GM06990 (cell line): ENCODE results near the gene PRKCI.
"Not testable (repeated sequence)": the region's sequence is repeated elsewhere in the genome, so short reads cannot be mapped to it uniquely, and the experiment has no call there.

Experiments
- DNase-seq: peaks from one replicate; pipeline ENCODE4 v3.0.0-alpha.2; 2011; ENCODE audit not compliant: insufficient read length; ENCODE audit errors: extremely low read depth
- H3K27me3 ChIP-seq: replicated peaks from 2 replicates; pipeline ENCODE4 v1.6.0; 2011; ENCODE audit warnings: low read length; ENCODE audit not compliant: control insufficient read depth, insufficient read depth
- H3K36me3 ChIP-seq: 2 replicates; pipeline ENCODE4 v1.5.1; 2011; ENCODE audit warnings: low read length; ENCODE audit not compliant: control insufficient read depth, insufficient read depth
- H3K4me3 ChIP-seq: replicated peaks from 2 replicates; pipeline ENCODE4 v1.5.1; 2011; ENCODE audit warnings: low read depth, mild to moderate bottlenecking, control low read depth, low read length
- CTCF ChIP-seq: IDR thresholded peaks from 2 replicates; pipeline ENCODE4 v1.5.1; 2011; ENCODE audit warnings: low read length, control low read depth, mild to moderate bottlenecking, inconsistent platforms; ENCODE audit not compliant: insufficient read depth, poor library complexity, severe bottlenecking

Gene PRKCI

GRCh38 chr3:170247875-170248274, 25.7 kb downstream of the PRKCI start:
- Histone ChIP-seq H3K36me3 (no peaks in the 10 kb centered on the region), H3K27me3 (no peaks in the 10 kb centered on the region), H3K4me3 (no peak overlapping the region)
- TF ChIP-seq CTCF, result no peak
- no peak for DNase-seq

- TF ChIP-seq CTCF, result no peak
- Histone ChIP-seq H3K4me3 (no peak overlapping the region), H3K27me3 (no peaks in the 10 kb centered on the region), H3K36me3 (no peaks in the 10 kb centered on the region)
- no peak for DNase-seq
Measured at GRCh38 chr3:170256597-170256996, 34.4 kb downstream of the PRKCI start.

- no peak overlapping the region for H3K4me3 ChIP-seq
- no peak for TF ChIP-seq CTCF
- no peaks in the 10 kb centered on the region for H3K36me3 ChIP-seq
- H3K27me3 ChIP-seq, result no peaks in the 10 kb centered on the region
- DNase-seq, result peak; percentile 59
Measured at GRCh38 chr3:170257145-170257544, 34.9 kb downstream of the PRKCI start.

- H3K36me3 ChIP-seq, result no peaks in the 10 kb centered on the region
- TF ChIP-seq CTCF, result no peak
- H3K27me3 ChIP-seq, result no peaks in the 10 kb centered on the region
- no peak overlapping the region for H3K4me3 ChIP-seq
- no peak for DNase-seq
Measured at GRCh38 chr3:170258105-170258487, 35.9 kb downstream of the PRKCI start.

GRCh38 chr3:170259907-170260306, 37.7 kb downstream of the PRKCI start:
- Histone ChIP-seq H3K27me3 (no peaks in the 10 kb centered on the region), H3K4me3 (no peak overlapping the region), H3K36me3 (no peaks in the 10 kb centered on the region)
- DNase-seq, result no peak
- TF ChIP-seq CTCF, result no peak

- Histone ChIP-seq H3K4me3 (no peak overlapping the region), H3K36me3 (no peaks in the 10 kb centered on the region), H3K27me3 (no peaks in the 10 kb centered on the region)
- no peak for DNase-seq
- TF ChIP-seq CTCF, result no peak
Measured at GRCh38 chr3:170267793-170268192, 45.6 kb downstream of the PRKCI start.

GRCh38 chr3:170269673-170270254, 47.5 kb downstream of the PRKCI start:
- not testable (repeated sequence) for DNase-seq, H3K4me3 ChIP-seq, H3K36me3 ChIP-seq, H3K27me3 ChIP-seq
